ENCODE results near the gene NCAPD3. TPM values are rescaled to one million over a fixed set of nuclear protein-coding genes. Genes with fewer than 3 reads are reported as not detected.

NCAPD3 gene
- total and polyA plus RNA-seq, 12 donors: 6.0 to 25.6 (median 16.7) TPM

GRCh38 chr11:134224710-134225664 is 1.2 kb upstream of the NCAPD3 start:
- DNase-seq: peak; percentile 60 to 91 (median 82)
- no peaks in the 10 kb centered on the region for H3K27me3 ChIP-seq
- peak overlapping the region; percentile 26 to 97 (median 66) for H3K4me3 ChIP-seq
- 0 to 3% (median 1%) methylated on average over 8 to 93 of the region's 93 CpGs for WGBS, 4 donors
- H3K27ac ChIP-seq: peak overlapping the region; percentile 57 to 92 (median 89)
- TF ChIP-seq POLR2A (IDR thresholded peaks at IDR 0.05): peak in 1 of 2 donors; percentile 74
- no peak for TF ChIP-seq CTCF (IDR thresholded peaks at IDR 0.05)
- H3K4me1 ChIP-seq (replicated peaks in 1 of 2): peaks cover 14 to 55% of the 10 kb centered on the region in 2 donors
- peaks cover 0 to 2% of the 10 kb centered on the region in 2 donors for H3K36me3 ChIP-seq (replicated peaks in 1 of 2)
- no peaks in the 10 kb centered on the region for H3K9me3 ChIP-seq (replicated peaks in 1 of 3)
- intact Hi-C loops (cut with DNase I): no loop called here

- H3K4me3 ChIP-seq: peak overlapping the region in 2 of 4 donors; percentile 68 to 97
- 9 to 13% (median 11%) methylated on average over 5 of the region's 5 CpGs for WGBS, 4 donors
- no peaks in the 10 kb centered on the region for H3K9me3 ChIP-seq (replicated peaks in 1 of 3)
- no peaks in the 10 kb centered on the region for H3K27me3 ChIP-seq
- peaks cover 14 to 39% of the 10 kb centered on the region in 2 donors for H3K4me1 ChIP-seq (replicated peaks in 1 of 2)
- no peak for TF ChIP-seq POLR2A (IDR thresholded peaks at IDR 0.05)
- TF ChIP-seq CTCF (IDR thresholded peaks at IDR 0.05): no peak
- H3K27ac ChIP-seq: no peak overlapping the region
- intact Hi-C loops (cut with DNase I): no loop called here
- peaks cover 0 to 12% of the 10 kb centered on the region in 2 donors for H3K36me3 ChIP-seq (replicated peaks in 1 of 2)
- no peak for DNase-seq
Observed at GRCh38 chr11:134223121-134223520, 646 bp downstream of the NCAPD3 start.

- H3K9me3 ChIP-seq (replicated peaks in 1 of 3): no peaks in the 10 kb centered on the region
- intact Hi-C loops (cut with DNase I): no loop called here
- DNase-seq: no peak
- no peak overlapping the region for H3K4me3 ChIP-seq
- WGBS, 4 donors: 95 to 97% (median 95%) methylated on average over 3 of the region's 3 CpGs
- H3K27me3 ChIP-seq: no peaks in the 10 kb centered on the region
- H3K27ac ChIP-seq: no peak overlapping the region
- H3K4me1 ChIP-seq (replicated peaks in 1 of 2): no peaks in the 10 kb centered on the region
- H3K36me3 ChIP-seq (replicated peaks in 1 of 2): peaks cover 0 to 12% of the 10 kb centered on the region in 2 donors
- TF ChIP-seq POLR2A (IDR thresholded peaks at IDR 0.05) (no peak), CTCF (IDR thresholded peaks at IDR 0.05) (no peak)
Observed at GRCh38 chr11:134216816-134217215, 7.0 kb downstream of the NCAPD3 start.

- H3K9me3 ChIP-seq (replicated peaks in 1 of 3): no peaks in the 10 kb centered on the region
- intact Hi-C loops (cut with DNase I): no loop called here
- no peaks in the 10 kb centered on the region for H3K4me1 ChIP-seq (replicated peaks in 1 of 2)
- H3K4me3 ChIP-seq: no peak overlapping the region
- no peaks in the 10 kb centered on the region for H3K27me3 ChIP-seq
- DNase-seq: no peak
- peaks cover 0 to 12% of the 10 kb centered on the region in 2 donors for H3K36me3 ChIP-seq (replicated peaks in 1 of 2)
- TF ChIP-seq POLR2A (IDR thresholded peaks at IDR 0.05) (no peak), CTCF (IDR thresholded peaks at IDR 0.05) (no peak)
- H3K27ac ChIP-seq: no peak overlapping the region
- WGBS, 4 donors: 85 to 96% (median 92%) methylated on average over 7 of the region's 7 CpGs
Observed at GRCh38 chr11:134215836-134216235, 7.9 kb downstream of the NCAPD3 start.

All from adrenal gland (tissue), 12 donors.